Common myeloid progenitor, CD34-positive (primary cell): ENCODE data around the gene SLC7A1.

ENCODE experiments used
- CTCF ChIA-PET: fragments of 350-600 bp; sonication (Branson Sonifier 250); formaldehyde crosslinking; loops from one replicate; lab custom pipeline; 2021; ENCODE audit warnings: antibody characterized with exemption; lab: Charles Lee
- POLR2A ChIA-PET: fragments of 350-600 bp; sonication (Branson Sonifier 250); formaldehyde crosslinking; loops from one replicate; lab custom pipeline; 2021; ENCODE audit warnings: antibody characterized with exemption; lab: Charles Lee
- DNase-seq, 3 donors: peaks; one replicate each; pipeline versions ENCODE4 v3.0.0 to v3.0.0-alpha.2; 2013
- H3K27ac ChIP-seq, 2 experiments: 1 replicate in 1 of 2; 2 replicates in 1 of 2; pipeline ENCODE4 v1.7.0; 2013; ENCODE audit warnings: inconsistent platforms in 2 of 2, low read length in 2 of 2, mild to moderate bottlenecking in 2 of 2, low read depth in 1 of 2, moderate library complexity in 1 of 2; ENCODE audit not compliant: severe bottlenecking in 2 of 2, insufficient read depth in 1 of 2, poor library complexity in 1 of 2
- H3K27me3 ChIP-seq, 5 experiments: replicated peaks in 2 of 5; 1 replicate in 3 of 5; 2 replicates in 2 of 5; pipeline versions ENCODE4 v1.6.1 to v1.7.0; 2013; ENCODE audit warnings: low read length in 4 of 5, mild to moderate bottlenecking in 2 of 5, moderate library complexity in 2 of 5, inconsistent platforms in 1 of 5; ENCODE audit not compliant: insufficient read depth in 5 of 5, control insufficient read depth in 4 of 5
- H3K36me3 ChIP-seq, 4 experiments: 1 replicate in 2 of 4; 2 replicates in 2 of 4; pipeline versions ENCODE4 v1.6.1 to v1.7.0; 2013; ENCODE audit warnings: low read length in 3 of 4, control low read depth in 1 of 4, mild to moderate bottlenecking in 1 of 4; ENCODE audit not compliant: control insufficient read depth in 4 of 4, insufficient read depth in 4 of 4
- H3K4me1 ChIP-seq, 4 experiments: 1 replicate in 3 of 4; 2 replicates in 1 of 4; pipeline versions ENCODE4 v1.6.1 to v1.7.1; 2013; ENCODE audit warnings: low read length in 3 of 4, mild to moderate bottlenecking in 3 of 4, control low read depth in 1 of 4, inconsistent platforms in 1 of 4, moderate library complexity in 1 of 4; ENCODE audit not compliant: control insufficient read depth in 4 of 4, insufficient read depth in 4 of 4; ENCODE audit errors: control extremely low read depth in 1 of 4
- H3K4me3 ChIP-seq, 7 experiments: 1 replicate in 4 of 7; 2 replicates in 3 of 7; pipeline versions ENCODE4 v1.5.1 to v1.7.0; 2013; ENCODE audit warnings: mild to moderate bottlenecking in 7 of 7, low read length in 6 of 7, moderate library complexity in 6 of 7, inconsistent platforms in 2 of 7, low read depth in 2 of 7, control low read depth in 1 of 7; ENCODE audit not compliant: insufficient read depth in 4 of 7, control insufficient read depth in 1 of 7; ENCODE audit errors: extremely low read depth in 1 of 7
- H3K9me3 ChIP-seq, 5 experiments: 1 replicate in 4 of 5; 2 replicates in 1 of 5; pipeline versions ENCODE4 v1.6.1 to v1.7.1; 2013; ENCODE audit warnings: low read length in 4 of 5, mild to moderate bottlenecking in 2 of 5, inconsistent platforms in 1 of 5, low read depth in 1 of 5, moderate library complexity in 1 of 5; ENCODE audit not compliant: control insufficient read depth in 4 of 5, insufficient read depth in 2 of 5; ENCODE audit errors: control extremely low read depth in 1 of 5
- WGBS: methylation state at CpG from one replicate; pipeline ENCODE4 v1.1.5; 2013; ENCODE audit not compliant: insufficient coverage; 5-methylcytosine and 5-hydroxymethylcytosine counted together

SLC7A1 gene

DNA sequence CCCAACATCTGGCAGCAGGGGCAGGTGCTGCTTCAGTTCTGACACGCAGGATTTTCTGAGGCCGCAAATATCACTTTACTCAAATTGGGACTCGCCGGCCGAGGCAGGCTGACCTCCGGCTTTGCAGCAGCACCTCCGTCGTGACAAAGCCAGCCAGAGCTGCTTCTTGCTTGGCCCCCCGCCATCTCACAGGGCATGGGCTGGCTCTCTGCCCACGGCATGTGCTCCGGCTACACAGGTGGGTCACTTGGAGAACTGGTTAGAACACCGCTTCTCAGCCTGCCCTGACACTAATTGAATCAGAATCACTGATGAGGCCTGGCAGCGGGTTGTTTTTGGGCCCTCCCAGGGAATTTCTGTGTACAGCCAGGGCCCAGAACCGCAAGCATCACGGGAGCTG, 112.3 kb downstream of the SLC7A1 start:
- no peak for DNase-seq
- H3K4me3 ChIP-seq = no peak overlapping the region
- no peaks in the 10 kb centered on the region for H3K4me1 ChIP-seq
- 96% methylated on average over 15 of the region's 15 CpGs for WGBS
- ChIA-PET POLR2A (no interaction called here), CTCF (interaction anchor here (1.5 to 1.8 kb wide), 2 partner anchors 15 to 25 kb away, joined by 3 to 4 read pairs; no protein-coding TSS in a partner anchor)
- no peaks in the 10 kb centered on the region for H3K27me3 ChIP-seq
- H3K9me3 ChIP-seq = no peaks in the 10 kb centered on the region
- H3K27ac ChIP-seq = no peak overlapping the region
- H3K36me3 ChIP-seq = no peaks in the 10 kb centered on the region

DNA sequence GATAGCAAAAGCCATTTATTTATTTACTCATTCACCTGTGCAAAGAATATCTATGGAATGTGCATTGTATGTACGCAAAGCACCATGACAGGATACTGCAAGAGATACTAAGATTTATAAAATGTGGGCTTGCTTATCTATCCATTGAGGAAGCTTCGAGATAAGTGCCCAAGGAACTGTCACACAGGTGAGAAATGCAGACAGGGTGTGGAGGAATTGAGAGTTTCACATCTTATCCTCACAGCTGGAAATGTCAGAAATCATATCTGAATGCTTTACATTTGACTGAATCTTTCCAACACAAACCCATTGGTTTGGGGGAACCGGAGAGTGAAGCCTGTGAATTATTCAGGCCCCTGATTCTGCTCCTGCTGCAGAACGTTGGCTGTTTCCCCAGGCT, 113.0 kb downstream of the SLC7A1 start:
- Histone ChIP-seq H3K4me3 (no peak overlapping the region), H3K4me1 (no peaks in the 10 kb centered on the region), H3K9me3 (no peaks in the 10 kb centered on the region), H3K27ac (no peak overlapping the region), H3K36me3 (no peaks in the 10 kb centered on the region), H3K27me3 (no peaks in the 10 kb centered on the region)
- DNase-seq = no peak
- CTCF ChIA-PET = interaction anchor here (1.5 to 2.5 kb wide), 3 partner anchors 11 to 26 kb away, joined by 3 to 9 read pairs (median 4); no protein-coding TSS in a partner anchor
- POLR2A ChIA-PET = no interaction called here
- no CpG with 5 or more reads among the region's 4 CpGs for WGBS

DNA sequence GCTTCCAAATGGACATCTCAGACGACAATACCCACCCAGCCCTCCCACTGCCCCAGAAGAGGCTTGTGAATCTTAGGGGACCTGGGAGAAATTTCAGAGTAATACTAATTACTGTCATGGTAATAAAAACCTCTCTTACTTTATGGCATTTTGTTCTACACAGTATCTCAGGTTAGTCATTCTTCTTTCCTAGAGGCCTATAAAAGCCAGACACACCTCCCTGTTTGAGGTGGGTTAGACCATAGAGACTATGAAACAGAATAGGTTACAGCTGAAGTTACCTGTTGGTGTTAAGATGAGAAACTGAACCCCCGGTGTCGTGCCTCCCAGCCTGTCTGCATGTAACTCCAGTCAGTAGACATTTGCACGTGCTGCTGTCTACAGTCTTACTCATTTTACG, 113.9 kb downstream of the SLC7A1 start:
- H3K27ac ChIP-seq = no peak overlapping the region
- POLR2A ChIA-PET = no interaction called here

DNA sequence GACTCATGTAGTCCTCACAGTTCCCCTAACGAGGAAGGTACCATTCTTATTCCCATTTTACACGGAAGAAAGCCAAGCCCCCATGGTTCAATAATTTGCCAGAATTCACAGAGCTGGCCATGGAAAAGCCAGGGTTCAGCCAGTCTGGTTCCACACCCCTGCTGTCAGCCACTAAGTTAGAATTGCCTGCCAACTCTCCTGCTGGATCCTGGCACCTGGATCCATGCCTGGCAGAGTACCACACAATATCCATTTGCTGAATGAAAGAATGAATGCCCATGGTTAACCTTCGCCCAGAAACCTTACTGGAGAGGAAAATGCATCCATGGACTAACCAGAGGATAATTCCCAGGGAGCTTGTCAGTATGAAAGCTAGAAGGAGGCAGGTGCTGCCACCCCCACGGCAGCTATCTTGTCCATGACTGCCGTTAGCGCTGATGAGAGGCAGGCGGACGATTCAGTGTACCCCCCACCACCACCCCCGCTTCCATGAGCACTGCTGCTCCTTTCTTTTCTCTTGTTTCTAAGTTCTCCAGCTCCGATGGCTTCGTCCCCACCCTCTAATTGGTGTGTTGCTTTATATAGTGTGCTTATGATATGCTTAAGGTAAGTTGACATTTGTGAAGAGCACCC, 114.5 kb downstream of the SLC7A1 start:
- POLR2A ChIA-PET = no interaction called here
- CTCF ChIA-PET = interaction anchor here (0.6 to 2.5 kb wide), 2 partner anchors 9 to 15 kb away, joined by 3 to 9 read pairs; no protein-coding TSS in a partner anchor

More for the DNA sequence above, 113.9 kb downstream of the SLC7A1 start:
- CTCF ChIA-PET = interaction anchor here (0.6 to 2.5 kb wide), 3 partner anchors 10 to 15 kb away, joined by 3 to 9 read pairs (median 3); no protein-coding TSS in a partner anchor
- H3K36me3 ChIP-seq = no peaks in the 10 kb centered on the region
- 98% methylated on average over 4 of the region's 5 CpGs for WGBS
- H3K4me3 ChIP-seq = no peak overlapping the region
- H3K4me1 ChIP-seq = no peaks in the 10 kb centered on the region
- H3K9me3 ChIP-seq = no peaks in the 10 kb centered on the region
- H3K27me3 ChIP-seq = no peaks in the 10 kb centered on the region
- DNase-seq = no peak

DNA sequence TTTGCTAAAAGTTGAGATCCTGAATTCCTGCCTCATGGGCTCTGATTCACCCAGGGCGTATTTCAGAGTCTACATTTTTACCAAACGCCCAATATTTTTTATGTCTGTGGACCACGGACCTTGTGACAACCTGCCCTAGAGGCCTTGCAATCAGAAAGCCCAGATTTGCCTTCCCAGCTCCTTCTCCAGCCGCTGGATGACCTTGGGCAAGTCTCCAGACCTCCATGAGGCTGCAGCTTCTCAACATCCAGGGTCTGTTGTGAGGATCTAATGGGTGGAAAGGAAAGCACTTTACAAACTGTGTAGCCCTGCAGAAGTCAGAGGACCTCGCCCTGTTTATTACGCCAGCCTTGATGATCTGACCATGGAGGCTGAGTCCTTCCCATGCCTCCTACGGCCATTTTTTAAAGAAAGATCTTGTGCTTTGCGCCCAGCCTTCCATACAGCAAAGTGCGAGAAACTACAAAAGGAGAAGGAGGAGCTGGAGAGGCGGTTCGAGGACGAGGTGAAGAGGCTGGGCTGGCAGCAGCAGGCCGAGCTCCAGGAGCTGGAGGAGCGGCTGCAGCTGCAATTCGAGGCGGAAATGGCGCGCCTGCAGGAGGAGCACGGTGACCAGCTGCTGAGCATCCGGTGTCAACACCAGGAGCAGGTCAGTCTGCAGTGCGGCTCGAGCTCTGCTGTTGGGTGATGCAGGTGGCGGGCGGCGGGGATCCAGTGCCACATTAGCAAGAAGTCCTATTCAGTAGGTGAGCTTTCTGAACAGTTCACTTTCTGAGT, 115.6 kb downstream of the SLC7A1 start:
- Histone ChIP-seq H3K36me3 (no peaks in the 10 kb centered on the region), H3K4me3 (no peak overlapping the region), H3K27me3 (no peaks in the 10 kb centered on the region), H3K27ac (no peak overlapping the region), H3K9me3 (no peaks in the 10 kb centered on the region), H3K4me1 (no peaks in the 10 kb centered on the region)
- POLR2A ChIA-PET = interaction anchor here (0.6 kb wide), 1 partner anchor 67 kb away, joined by 3 read pairs; no protein-coding TSS in a partner anchor
- 92% methylated on average over 24 of the region's 25 CpGs for WGBS
- CTCF ChIA-PET = interaction anchor here (1.0 to 2.5 kb wide), 4 partner anchors 8 to 28 kb away, joined by 3 to 9 read pairs (median 4); no protein-coding TSS in a partner anchor
- DNase-seq = no peak

More for the DNA sequence above, 114.5 kb downstream of the SLC7A1 start:
- 96% methylated on average over 7 of the region's 11 CpGs for WGBS
- H3K27ac ChIP-seq = no peak overlapping the region
- no peaks in the 10 kb centered on the region for H3K36me3 ChIP-seq
- H3K4me1 ChIP-seq = no peaks in the 10 kb centered on the region
- no peak for DNase-seq
- no peaks in the 10 kb centered on the region for H3K27me3 ChIP-seq
- no peak overlapping the region for H3K4me3 ChIP-seq
- H3K9me3 ChIP-seq = no peaks in the 10 kb centered on the region

DNA sequence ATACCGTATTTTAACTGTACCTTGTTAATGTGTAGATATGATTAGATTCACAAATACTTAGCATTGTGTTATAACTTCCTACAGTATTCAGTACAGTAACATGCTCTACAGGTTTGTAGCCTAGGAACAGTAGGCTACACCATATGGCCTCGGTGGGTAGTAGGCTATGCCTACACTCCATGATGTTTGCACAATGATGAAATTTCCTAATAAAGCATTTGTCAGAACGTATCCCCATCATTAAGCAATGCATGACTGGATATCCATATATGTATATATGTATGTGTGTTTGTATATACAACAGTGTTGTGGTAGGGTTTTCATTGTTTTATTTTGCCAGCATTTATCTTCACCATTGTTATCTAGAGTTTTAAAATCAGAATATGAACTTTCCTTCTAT, 119.4 kb downstream of the SLC7A1 start:
- H3K27me3 ChIP-seq = no peaks in the 10 kb centered on the region
- no peaks in the 10 kb centered on the region for H3K9me3 ChIP-seq
- WGBS = no CpG with 5 or more reads among the region's 3 CpGs
- DNase-seq = no peak
- H3K27ac ChIP-seq = no peak overlapping the region
- ChIA-PET POLR2A (no interaction called here), CTCF (interaction anchor here (1.2 to 1.5 kb wide), 3 partner anchors 8 to 31 kb away, joined by 3 to 4 read pairs (median 4); no protein-coding TSS in a partner anchor)
- H3K4me1 ChIP-seq = peaks cover 0 to 11% (median 5%) of the 10 kb centered on the region in 4 experiments
- H3K36me3 ChIP-seq = no peaks in the 10 kb centered on the region
- H3K4me3 ChIP-seq = no peak overlapping the region
